Activated CD4-positive, alpha-beta T cell treated with anti-CD3 and anti-CD28 coated beads for 4 hours (primary cell): ENCODE results near the gene TSHZ2.
"Not testable (repeated sequence)": the region's sequence is repeated elsewhere in the genome, so short reads cannot be mapped to it uniquely, and the experiment has no call there.

Experiments used
- DNase-seq, 2 donors: peaks; one replicate each; pipeline ENCODE4 v3.0.0-alpha.2; 2020

Gene TSHZ2

DNA sequence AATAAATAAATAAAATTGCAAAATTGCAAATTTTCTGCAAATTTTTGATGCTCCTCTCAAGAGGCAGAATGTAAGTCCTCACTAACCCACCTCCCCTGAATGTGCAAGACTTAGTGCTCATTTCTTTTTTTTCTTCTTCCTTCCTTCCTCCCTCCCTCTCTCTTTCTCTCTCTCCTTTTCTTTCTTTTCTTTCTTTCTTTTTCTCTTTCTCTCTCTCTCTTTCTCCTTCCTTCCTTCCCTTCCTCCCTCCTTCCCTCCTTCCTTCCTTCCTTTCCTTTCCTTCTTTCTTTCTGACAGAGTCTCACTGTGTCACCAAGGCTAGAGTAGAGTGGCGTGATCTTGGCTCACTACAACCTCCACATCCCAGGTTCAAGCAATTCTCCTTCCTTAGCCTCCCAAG lies 561.3 kb downstream of the TSHZ2 start:
- no peak for DNase-seq

DNA sequence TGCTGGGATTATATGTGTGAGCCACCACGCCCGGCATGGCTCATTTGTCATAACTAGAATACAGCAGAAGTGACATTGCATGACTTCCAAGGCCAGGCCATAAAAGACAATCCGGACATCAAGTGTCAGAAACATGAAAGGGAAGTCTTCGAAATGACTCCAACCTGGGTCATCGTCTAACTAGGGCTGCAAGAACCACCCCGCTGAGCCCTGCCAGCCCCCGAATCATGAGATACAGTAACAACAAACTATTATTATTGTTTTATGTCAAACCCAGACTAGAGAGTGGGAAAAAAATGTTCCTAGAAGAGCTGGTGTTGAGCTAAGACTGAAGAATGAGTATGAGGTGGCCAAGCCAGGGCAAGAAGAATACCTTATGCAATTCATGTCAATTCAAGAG lies 561.9 kb downstream of the TSHZ2 start:
- DNase-seq, result no peak

DNA sequence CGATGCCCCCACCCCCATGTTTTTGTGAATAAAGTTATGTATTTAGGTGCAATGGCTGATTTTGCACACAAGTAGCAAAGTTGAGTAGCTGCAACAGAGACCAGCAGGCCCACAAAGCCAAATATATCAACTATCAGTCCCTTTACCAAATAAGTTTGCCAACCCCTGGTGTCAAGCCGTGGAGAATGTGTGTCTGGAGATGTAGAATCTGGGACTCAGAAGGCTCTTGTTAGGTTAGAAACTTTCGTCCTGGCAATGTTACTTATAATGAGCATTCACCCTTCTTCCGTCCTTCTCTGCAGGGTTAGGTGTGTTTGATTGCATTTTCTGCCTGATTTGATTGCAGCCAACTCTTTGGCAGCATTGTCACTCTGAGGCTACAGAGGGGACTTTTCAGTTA lies 563.7 kb downstream of the TSHZ2 start:
- DNase-seq, result no peak

DNA sequence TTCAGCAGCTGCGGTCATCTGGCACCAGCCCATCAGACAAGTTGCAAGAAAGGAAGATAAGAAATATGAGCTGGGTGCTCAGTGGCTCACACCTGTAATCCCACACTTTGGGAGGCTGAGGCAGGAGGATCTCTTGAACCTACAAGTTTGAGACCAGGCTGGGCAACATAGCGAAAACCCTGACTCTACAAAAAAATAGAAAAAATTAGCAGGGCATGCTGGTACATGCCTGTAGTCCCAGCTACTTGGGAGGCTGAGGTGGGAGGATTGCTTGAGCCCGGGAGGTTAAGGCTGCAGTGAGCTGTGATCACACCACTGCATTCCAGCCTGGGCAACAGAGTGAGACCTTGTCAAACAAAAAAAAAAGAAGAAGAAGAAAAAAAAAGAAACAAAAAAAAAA lies 564.2 kb downstream of the TSHZ2 start:
- not testable (repeated sequence) for DNase-seq

DNA sequence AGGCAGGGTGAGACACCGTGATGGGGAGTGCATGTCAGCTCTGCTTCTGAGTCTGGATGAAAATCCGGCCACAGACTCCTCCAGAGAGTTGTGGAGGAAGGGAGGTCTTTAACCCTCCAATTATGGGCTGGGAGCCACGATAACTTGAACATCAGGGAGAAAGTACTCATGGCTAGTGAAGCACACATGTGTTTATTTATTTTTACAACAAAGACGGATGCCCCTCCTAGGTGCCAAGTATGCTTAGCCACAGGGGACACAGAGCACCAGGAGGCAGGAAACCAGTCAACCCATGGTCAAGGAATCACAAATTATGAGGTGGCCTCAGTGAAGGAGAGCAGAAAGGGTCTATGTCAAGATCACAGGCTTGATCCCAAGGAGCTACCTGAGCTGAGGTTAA lies 567.4 kb downstream of the TSHZ2 start:
- DNase-seq, result no peak
